HG02870 (cell line): ENCODE data around the gene FGF14.

Experiments
- ATAC-seq: cut with Tn5 transposase; IDR thresholded peaks from one replicate; pipeline ENCODE4 v1.9.1; 2021; ENCODE audit warnings: mild to moderate bottlenecking, moderate library complexity; ENCODE audit not compliant: unreplicated experiment

FGF14 gene

DNA sequence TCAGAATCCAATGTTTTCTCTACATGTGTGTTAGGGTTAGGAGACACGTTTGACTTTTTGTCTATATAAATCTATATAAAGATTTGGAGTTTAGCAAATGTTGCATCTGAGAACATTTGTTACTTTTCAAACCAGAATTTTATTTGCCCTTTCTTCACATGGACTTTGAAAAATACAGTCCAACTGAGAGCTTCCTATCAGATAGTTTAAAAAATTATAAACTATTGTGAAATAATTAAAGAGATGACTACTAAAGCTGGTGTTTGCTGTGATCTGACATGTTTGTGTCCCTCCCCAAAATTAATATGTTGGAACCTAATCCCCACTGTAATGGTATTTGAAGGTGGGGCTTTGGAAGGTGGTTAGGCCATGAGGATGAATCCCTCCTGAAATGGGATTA lies 652.3 kb downstream of the FGF14 start:
- no peak for ATAC-seq

DNA sequence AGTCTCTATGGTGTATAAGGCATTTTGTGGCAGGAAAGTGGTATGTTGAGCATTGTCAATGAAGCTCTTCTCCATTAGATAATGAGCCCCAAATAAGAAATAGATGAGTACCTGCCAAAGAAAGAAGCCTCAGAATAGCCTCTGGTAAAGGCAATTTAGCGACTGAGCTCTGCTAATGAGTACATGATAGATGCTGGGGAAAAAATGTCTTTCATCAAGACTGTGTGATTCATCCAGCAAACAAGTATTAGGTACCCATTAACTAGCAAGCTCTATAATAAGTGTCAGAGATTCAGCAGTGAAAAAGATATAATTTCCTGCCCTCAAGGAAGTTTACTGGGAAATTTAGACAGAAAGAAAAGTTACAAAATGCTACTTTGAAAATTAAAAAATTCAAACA lies 654.8 kb downstream of the FGF14 start:
- ATAC-seq = no peak

DNA sequence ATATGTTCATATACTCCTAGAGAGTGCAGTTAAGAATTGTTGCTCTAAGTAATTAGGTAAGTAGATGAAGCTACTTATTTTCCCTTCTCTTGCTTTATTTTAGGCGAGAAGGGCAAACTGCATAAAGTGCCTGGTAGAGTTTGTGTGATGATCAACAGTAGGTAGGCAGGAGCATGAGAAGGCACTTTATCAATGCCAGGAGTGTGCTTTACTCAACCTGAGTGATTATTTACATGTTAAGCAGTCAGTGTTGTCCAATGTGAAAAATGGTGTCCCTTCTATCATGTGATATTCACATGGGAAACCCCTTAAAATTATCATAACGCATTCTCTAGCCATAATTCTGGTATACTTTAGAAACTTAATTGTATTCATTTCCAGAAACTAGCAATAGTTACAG lies 655.3 kb downstream of the FGF14 start:
- ATAC-seq = no peak

DNA sequence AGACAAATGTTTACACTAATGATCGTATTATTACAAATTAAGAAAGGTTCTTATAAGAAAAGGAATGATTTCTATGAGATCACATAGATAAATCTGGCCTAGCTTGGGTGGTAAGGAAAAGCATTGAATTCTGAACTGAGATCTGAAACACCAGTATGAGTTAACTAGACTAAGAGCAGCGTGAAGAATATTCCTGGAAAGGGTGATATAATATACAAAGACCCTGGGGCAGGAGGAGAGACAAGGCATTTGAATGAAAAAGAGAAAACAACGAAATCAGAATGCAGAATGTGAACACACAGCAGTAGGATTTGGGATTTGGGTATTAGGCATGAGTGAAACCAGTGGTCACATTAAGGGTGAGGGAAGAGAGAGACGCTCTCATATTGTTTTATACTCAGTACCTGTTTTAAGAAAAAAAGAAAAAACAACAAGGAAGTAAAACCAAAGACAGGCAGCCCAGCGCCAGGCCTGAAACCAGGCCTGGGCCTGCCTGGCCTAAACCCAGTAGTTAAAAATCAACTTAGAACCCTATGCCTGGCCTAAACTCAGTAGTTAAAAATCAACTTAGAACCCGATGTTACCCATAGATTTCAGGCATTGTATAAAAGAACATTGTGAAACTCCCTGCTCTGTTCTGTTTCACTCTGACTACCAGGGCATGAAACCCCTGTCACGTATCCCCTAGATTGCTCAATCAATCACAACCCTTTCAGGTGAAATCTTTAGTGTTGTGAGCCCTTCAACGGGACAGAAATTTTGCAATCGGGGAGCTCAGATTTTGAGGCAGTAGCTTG lies 662.3 kb downstream of the FGF14 start:
- ATAC-seq = peak; percentile 81

DNA sequence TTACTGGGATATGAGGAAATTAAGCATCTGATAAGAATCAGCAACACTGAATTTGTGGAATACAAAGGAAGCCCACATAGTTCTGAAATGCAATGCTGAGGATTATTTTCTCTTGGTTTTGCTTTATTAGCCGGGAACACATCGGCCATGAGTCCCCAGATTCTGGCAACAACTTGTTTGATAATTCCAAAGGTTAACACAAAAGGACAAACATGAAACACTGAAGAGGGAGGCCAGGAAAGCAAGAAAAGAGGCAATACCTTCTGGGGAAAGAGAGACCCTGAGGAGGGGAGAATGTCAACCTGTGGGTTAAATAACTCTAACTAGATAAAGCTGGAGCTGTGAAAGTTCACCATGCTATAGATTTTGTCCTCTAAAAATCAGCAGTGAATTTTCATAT lies 663.5 kb downstream of the FGF14 start:
- ATAC-seq = no peak

DNA sequence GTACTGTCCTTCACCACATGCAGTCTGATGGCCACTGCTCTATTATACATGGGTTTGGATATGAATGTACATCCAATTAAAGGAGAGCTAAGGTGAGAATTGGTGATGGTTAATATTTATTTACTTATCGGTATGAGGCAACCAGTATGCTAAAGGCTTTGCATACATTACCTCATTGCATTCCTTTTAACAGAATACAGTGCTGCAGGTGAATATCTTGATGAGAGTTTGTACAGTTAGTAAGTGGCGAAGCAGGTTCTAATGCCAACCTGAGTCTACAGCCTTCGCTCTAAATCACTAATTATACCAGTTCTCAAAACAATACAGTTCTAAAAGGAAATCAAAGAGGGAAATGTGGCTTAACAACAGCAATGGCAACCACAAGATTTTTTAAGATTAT lies 665.3 kb downstream of the FGF14 start:
- no peak for ATAC-seq

DNA sequence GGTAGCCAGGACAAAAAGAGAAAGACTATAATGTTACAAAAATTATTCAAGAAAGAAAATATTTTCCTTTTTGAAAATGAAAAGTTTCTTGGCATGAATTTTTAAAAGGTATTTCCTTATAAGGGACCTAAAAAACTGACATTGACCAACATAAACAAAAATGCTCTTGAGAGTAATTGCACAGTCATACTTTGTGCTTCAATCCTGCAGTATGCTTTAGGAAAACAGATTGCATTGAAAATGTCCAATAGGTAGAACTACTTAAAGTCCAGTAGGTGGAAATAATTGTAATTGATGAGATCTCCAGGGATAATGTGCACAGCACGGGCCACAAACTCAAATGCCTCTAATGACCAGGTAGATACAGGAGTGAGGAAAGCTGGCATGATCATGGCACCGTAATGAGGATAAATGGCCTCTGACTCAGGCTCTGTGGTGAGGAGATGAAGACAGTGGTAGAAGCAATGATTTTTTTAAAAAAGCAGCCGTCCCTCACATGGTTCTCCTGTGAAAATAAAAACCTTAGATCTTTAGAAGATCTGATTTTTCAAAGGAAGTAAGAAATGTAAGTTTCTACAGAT lies 671.3 kb downstream of the FGF14 start:
- no peak for ATAC-seq

DNA sequence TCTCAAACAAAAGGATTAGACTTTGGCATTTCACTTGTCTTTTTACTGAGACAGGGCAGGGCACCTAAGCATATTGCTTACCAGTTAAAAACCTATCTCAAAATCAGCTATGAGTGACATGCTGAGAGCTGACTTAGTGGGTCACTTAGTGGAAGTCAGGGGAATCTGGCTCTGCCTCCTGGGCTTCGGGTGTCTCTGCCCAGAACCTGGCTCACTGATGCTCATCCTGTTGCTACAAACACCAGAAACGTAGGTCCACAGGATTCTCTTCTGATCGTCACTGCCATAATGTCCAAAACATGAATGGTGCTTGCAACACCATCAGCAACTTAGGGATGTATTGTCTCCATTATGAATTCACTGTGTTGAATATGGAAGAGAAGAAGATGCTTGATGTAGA lies 673.2 kb downstream of the FGF14 start:
- ATAC-seq = no peak

DNA sequence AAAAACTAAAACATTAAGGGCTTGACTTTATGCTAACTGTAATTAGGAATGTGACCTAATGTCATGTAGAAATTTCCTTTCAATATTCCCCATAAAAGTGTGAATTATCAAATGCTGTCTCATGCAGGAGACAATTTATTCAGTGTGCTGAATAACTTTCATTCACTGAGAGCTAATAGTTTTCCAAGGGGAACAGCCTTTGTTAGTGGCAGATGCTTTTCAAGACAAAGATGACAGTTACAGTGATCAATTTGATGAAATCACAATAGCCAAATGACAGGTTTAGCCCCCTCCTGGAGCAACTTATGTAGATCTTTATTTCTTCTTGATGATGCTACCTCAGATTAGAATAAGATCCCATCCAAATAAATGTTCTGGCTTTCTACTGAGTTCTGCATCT lies 673.8 kb downstream of the FGF14 start:
- ATAC-seq = no peak

DNA sequence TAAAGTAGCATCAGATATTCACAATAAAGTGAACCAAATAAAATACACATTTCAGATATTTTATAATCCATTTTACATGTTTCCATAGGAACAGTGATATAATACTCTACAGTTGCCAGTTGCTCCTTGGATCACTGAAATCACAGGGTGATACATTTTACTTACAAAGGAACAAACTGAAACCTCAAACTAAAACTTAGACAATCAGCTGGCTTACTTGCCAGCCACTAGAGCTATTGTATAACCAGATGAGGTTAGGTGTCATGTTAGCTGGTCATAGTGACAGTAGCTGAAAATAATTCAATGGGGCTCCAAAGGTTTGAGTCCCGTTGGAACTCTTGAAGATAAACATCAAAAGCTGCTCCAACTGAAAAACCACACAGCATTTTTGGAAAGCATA lies 674.7 kb downstream of the FGF14 start:
- no peak for ATAC-seq

DNA sequence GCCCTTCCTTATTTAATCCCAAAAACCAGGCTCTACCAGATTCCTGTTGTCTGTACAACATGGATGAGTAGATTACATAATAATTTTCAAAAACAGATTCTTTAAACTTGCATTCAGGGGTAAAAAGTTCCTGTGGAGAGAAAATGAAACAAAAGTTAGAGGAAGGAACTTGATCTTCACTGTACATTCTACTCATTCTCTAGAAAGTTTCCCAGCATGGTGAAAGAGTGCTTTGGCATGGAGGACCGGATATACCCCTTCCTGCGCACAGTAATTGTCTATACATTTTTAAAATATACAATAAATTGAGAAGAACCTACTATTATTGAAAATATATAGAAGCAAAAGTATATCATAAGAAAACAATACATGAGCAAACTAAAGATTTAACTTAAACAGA lies 675.2 kb downstream of the FGF14 start:
- no peak for ATAC-seq

DNA sequence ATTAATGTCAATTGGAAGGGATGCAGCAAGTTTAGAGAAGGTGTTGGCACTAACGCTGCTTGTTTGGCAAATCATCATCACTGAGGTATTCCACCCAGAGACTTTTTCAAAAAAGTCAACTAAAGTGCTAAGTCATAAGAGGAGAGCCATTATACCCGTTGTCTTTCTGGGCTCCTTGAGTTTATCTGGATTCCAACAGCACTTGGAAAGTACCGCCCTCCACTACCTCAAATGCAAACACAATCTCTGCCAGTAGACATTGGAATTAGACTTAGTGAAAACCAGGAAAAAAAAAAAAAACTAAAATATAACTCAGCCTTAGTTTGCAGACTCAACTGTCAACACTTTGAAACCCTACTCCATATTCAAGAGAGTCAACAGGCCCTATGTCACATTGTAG lies 683.4 kb downstream of the FGF14 start:
- no peak for ATAC-seq

DNA sequence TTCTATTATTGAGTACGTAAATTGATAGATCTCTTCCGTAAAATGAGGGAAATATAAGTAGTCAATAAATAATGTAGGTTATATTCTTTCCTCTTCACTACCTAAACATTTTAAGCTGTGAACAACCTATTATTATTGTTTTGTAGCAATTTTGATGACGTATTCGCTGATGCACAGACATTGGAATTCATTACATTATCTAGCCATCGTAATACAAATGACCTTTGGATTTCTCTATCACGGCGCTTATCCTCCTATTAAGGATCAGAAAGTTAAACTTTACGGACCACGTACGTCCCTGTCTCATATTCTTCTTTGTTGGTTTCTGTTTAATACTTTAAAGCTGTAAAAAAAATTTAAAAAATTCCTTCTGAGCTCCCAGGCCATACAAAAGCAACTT lies 684.5 kb downstream of the FGF14 start:
- ATAC-seq = no peak

DNA sequence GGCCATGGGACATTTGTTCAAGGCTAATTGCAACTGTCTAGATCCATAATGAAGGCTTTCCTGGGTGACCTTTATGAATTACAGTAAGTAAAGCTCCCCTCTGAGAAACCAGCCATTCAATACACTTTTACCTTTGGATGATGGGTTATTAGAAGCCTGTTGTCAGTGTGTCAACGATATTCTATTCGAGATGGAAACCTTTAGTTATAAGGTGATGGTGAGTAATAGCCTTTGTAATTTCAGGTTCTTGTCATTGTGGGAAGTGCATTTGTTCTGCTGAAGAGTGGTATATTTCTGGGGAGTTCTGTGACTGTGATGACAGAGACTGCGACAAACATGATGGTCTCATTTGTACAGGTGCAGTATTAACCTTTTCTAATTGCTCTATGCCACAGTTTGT lies 687.7 kb downstream of the FGF14 start:
- no peak for ATAC-seq

DNA sequence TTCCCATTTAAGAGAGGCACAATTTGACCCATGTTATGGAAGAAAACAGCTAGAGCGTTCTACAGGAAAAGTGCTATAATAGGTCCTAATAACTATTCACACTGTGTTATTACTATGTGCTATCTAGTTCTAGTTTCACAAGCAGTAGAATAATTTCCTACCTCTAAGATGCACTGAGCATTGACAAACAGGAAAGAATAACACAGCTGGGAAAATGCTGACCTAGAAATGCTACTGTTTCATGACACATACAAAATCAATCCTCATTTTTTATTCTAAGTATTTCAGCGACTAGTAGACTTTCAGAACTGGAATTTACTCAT lies 689.9 kb downstream of the FGF14 start:
- ATAC-seq = no peak

DNA sequence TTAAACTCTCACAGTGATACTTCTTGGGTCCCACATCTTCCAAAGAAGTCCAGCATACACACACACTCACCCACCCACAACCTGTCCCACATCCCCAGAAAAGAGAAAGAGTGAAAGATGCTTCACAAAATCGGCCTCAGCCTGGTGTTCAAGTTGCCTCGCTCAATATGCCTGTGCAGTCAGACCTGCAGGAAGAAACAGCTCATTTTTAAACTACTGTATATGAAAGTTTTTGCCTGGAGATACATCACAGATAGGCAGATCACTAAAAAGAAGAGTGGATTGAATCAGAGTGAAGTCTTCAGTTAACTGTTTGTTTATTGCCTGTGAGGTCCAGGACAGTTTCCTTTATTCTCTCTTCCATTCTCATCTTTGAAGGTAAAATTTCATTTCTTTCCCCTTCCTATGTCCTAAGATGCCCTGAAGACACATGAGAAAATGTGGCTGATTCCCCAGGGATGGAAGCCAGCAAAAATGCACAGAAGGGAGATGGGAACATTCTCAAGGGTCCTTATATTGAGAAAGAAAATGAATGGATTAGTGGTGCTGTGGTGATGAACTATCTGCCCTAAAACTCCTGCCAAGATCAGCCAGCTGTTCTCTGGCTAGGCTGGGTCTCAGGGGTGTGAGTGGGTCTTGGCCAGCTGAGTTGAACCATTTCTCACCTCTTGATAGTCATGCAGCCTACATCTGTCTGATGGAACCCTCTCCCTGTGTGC lies 690.4 kb downstream of the FGF14 start:
- no peak for ATAC-seq

DNA sequence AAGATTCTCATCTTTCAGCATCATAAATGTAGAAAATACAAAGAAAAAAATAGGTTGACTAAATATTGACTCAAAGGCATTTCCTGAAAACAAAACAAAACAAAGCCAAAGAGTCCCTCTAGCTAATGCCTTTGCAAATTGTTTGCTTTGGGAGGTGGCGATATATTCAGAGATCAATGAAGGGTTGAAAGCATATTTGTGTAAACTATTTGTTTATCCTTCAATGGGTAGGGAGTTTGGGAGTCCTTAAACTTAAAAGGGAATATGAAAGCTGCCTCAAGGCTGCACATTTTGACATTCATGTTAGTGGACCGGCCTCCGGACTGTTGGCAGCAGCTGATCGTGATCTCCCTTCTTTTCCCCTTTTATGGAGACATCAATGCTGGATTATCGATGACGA lies 691.9 kb downstream of the FGF14 start:
- ATAC-seq = no peak

DNA sequence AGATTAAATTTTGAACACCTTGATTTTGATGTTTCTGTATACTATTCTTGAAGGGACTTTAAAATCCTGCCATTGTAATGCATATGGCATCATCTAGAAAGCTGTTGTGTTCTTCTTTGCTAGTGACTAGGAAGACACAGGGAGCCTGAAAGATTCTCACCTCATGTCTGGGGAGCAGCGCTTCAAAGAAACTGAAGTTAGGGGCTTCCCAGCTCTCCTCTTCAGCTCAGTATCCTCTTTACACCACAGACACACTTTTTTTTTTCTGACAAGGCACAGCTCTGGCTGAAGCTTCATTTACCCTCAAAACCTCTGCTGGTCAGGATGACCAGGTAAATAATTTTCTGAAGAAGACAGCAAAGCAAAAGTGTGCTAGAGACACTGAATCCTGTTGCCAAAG lies 693.7 kb downstream of the FGF14 start:
- ATAC-seq = no peak

DNA sequence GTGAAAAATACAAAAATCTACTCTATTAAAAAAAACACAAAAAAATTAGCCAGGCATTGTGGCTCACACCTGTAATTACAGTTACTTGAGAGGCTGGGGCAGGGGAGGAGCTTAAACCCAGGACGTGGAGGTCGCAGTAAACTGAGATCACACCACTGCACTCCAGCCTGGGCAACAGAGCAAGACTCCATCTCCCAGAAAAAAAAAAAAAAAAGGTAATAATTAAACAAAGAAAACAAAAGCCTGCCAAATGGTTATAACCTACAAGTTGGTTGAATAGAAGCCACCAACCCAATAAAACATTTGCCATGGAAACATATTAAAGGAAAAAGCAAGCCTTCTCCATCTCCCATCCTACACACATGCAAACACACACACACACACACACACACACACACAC lies 694.2 kb downstream of the FGF14 start:
- no peak for ATAC-seq

DNA sequence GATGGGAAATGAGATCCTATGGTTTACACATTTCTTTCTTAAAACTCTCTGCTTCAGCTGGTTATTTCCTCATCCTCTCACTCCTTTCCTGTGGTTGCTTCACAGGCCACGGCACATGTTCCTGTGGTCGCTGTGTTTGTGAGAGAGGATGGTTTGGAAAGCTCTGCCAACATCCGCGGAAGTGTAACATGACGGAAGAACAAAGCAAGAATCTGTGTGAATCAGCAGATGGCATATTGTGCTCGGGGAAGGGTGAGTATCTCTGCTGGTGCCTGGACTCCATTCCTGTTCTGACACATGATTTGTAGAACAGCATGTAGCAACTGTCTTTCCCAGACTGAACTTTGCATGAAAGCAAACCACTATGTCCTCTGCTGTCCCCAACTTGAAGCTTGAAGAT lies 695.2 kb downstream of the FGF14 start:
- ATAC-seq = no peak

DNA sequence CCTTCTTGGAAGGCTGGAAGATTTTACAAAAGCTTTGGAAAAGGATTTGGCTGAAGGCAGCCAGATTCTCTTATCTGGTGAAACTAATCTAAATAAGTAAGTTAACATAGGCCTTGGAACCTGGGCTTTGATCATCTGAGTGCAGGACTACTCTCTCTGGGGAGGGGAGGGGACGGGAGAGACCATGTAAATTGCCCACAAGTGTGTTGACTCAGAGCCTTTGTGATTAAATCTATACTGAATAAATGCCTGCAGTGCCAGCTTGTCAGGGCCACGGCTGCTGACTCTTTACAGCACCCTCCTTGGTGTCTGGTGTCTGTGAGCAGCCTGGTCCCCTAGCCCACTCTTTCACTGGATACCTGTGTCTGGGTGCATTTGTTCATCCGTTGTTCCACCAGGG lies 698.0 kb downstream of the FGF14 start:
- ATAC-seq = no peak

DNA sequence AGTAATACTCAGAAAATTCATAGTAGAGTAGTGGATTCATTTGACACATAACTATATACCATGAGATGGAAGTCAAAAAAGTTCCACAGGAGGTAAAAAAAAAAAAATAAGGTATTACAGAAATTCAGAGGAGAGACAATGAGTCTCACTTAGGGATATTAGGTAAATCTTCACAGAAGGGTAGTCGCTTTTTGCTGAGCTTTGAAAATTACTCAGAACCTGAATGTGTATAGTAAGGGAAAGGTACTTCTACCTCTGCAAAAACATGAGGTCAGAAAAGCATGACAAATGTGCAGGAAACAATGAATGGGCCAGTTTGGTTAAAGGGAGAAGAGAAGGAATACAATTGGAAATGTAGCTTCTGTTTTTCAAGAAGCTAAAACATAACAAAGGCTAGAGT lies 698.8 kb downstream of the FGF14 start:
- no peak for ATAC-seq
